ENCODE measurements around the gene UGT2B15. TPM values are rescaled to one million over a fixed set of nuclear protein-coding genes. Genes with fewer than 3 reads are reported as not detected.

UGT2B15 gene
- total and polyA plus RNA-seq, 2 experiments from 2014 or later = 41.0 to 103 TPM

- H3K36me3 ChIP-seq (replicated peaks; ENCODE audit: insufficient read depth, low read depth) = no peaks in the 10 kb centered on the region
Measured at GRCh38 chr4:68617003-68617698, 53.3 kb downstream of the UGT2B15 start.

GRCh38 chr4:68615699-68616422 lies 54.6 kb downstream of the UGT2B15 start:
- Histone ChIP-seq H3K79me2 (no peaks in the 10 kb centered on the region), H4K20me1 (ENCODE audit: insufficient read depth, poor library complexity, severe bottlenecking) (no peaks in the 10 kb centered on the region), H2AFZ (no peak overlapping the region), H3K27ac (no peak overlapping the region), H3K27me3 (no peaks in the 10 kb centered on the region), H3K9me2 (replicated peaks; ENCODE audit: insufficient read depth) (no peaks in the 10 kb centered on the region), H3K4me3 (no peak overlapping the region), H3K4me1 (ENCODE audit: insufficient read depth) (no peaks in the 10 kb centered on the region), H3K36me3 (replicated peaks; ENCODE audit: insufficient read depth, low read depth) (no peaks in the 10 kb centered on the region), H3K9me3 (ENCODE audit: low read depth) (no peaks in the 10 kb centered on the region), H3K4me2 (no peak overlapping the region)
- TF ChIP-seq EZH2 (IDR thresholded peaks at IDR 0.05; ENCODE audit: borderline replicate concordance) (no peak), CTCF (IDR thresholded peaks at IDR 0.05; ENCODE audit: poor library complexity) (no peak), EZH2phosphoT487 (IDR thresholded peaks at IDR 0.05; ENCODE audit: low read depth, severe bottlenecking, unreplicated experiment) (no peak)
- no peak for DNase-seq (ENCODE audit: low spot score)
- WGBS (ENCODE audit: low lambda C conversion rate, missing lambda C conversion rate) = 93% methylated on average over 11 of the region's 11 CpGs

More at GRCh38 chr4:68617003-68617698, 53.3 kb downstream of the UGT2B15 start:
- H3K9me3 ChIP-seq (ENCODE audit: low read depth) = no peaks in the 10 kb centered on the region
- no peaks in the 10 kb centered on the region for H3K27me3 ChIP-seq
- DNase-seq (ENCODE audit: low spot score) = no peak
- no peak overlapping the region for H2AFZ ChIP-seq
- TF ChIP-seq EZH2phosphoT487 (IDR thresholded peaks at IDR 0.05; ENCODE audit: low read depth, severe bottlenecking, unreplicated experiment) (no peak), EZH2 (IDR thresholded peaks at IDR 0.05; ENCODE audit: borderline replicate concordance) (no peak), CTCF (IDR thresholded peaks at IDR 0.05; ENCODE audit: poor library complexity) (no peak)
- H4K20me1 ChIP-seq (ENCODE audit: insufficient read depth, poor library complexity, severe bottlenecking) = no peaks in the 10 kb centered on the region
- no peak overlapping the region for H3K4me2 ChIP-seq
- no peaks in the 10 kb centered on the region for H3K79me2 ChIP-seq
- H3K4me1 ChIP-seq (ENCODE audit: insufficient read depth) = no peaks in the 10 kb centered on the region
- H3K27ac ChIP-seq = no peak overlapping the region
- H3K9me2 ChIP-seq (replicated peaks; ENCODE audit: insufficient read depth) = no peaks in the 10 kb centered on the region
- no peak overlapping the region for H3K4me3 ChIP-seq

GRCh38 chr4:68613752-68614151 lies 56.7 kb downstream of the UGT2B15 start:
- no peak overlapping the region for H3K4me3 ChIP-seq
- H2AFZ ChIP-seq = no peak overlapping the region
- H3K27me3 ChIP-seq = no peaks in the 10 kb centered on the region
- no peak overlapping the region for H3K4me2 ChIP-seq
- H3K79me2 ChIP-seq = no peaks in the 10 kb centered on the region
- TF ChIP-seq EZH2phosphoT487 (IDR thresholded peaks at IDR 0.05; ENCODE audit: low read depth, severe bottlenecking, unreplicated experiment) = no peak
- TF ChIP-seq EZH2 (IDR thresholded peaks at IDR 0.05; ENCODE audit: borderline replicate concordance) = no peak
- no peak for DNase-seq (ENCODE audit: low spot score)
- H3K4me1 ChIP-seq (ENCODE audit: insufficient read depth) = no peaks in the 10 kb centered on the region
- H3K9me2 ChIP-seq (replicated peaks; ENCODE audit: insufficient read depth) = no peaks in the 10 kb centered on the region
- H4K20me1 ChIP-seq (ENCODE audit: insufficient read depth, poor library complexity, severe bottlenecking) = no peaks in the 10 kb centered on the region
- H3K9me3 ChIP-seq (ENCODE audit: low read depth) = no peaks in the 10 kb centered on the region
- no peaks in the 10 kb centered on the region for H3K36me3 ChIP-seq (replicated peaks; ENCODE audit: insufficient read depth, low read depth)
- no peak overlapping the region for H3K27ac ChIP-seq
- WGBS (ENCODE audit: low lambda C conversion rate, missing lambda C conversion rate) = 60% methylated on average over 1 of the region's 1 CpG

- H3K27me3 ChIP-seq = no peaks in the 10 kb centered on the region
- H3K9me3 ChIP-seq (ENCODE audit: low read depth) = no peaks in the 10 kb centered on the region
- H3K4me3 ChIP-seq = no peak overlapping the region
- no peak for DNase-seq (ENCODE audit: low spot score)
- H3K79me2 ChIP-seq = no peaks in the 10 kb centered on the region
- H3K4me1 ChIP-seq (ENCODE audit: insufficient read depth) = no peaks in the 10 kb centered on the region
- WGBS (ENCODE audit: low lambda C conversion rate, missing lambda C conversion rate) = 93% methylated on average over 1 of the region's 1 CpG
- H4K20me1 ChIP-seq (ENCODE audit: insufficient read depth, poor library complexity, severe bottlenecking) = no peaks in the 10 kb centered on the region
- H3K27ac ChIP-seq = no peak overlapping the region
- no peaks in the 10 kb centered on the region for H3K36me3 ChIP-seq (replicated peaks; ENCODE audit: insufficient read depth, low read depth)
- no peak for TF ChIP-seq EZH2 (IDR thresholded peaks at IDR 0.05; ENCODE audit: borderline replicate concordance)
- no peak for TF ChIP-seq EZH2phosphoT487 (IDR thresholded peaks at IDR 0.05; ENCODE audit: low read depth, severe bottlenecking, unreplicated experiment)
- TF ChIP-seq CTCF (IDR thresholded peaks at IDR 0.05; ENCODE audit: poor library complexity) = no peak
- no peaks in the 10 kb centered on the region for H3K9me2 ChIP-seq (replicated peaks; ENCODE audit: insufficient read depth)
- H3K4me2 ChIP-seq = no peak overlapping the region
- no peak overlapping the region for H2AFZ ChIP-seq
Measured at GRCh38 chr4:68606240-68606639, 64.2 kb downstream of the UGT2B15 start.

Data from hepatocyte (in vitro differentiated cells).